Bronchial epithelial cell (primary cell): ENCODE data around the gene C8B. TPM values are rescaled to one million over a fixed set of nuclear protein-coding genes. Genes with fewer than 3 reads are reported as not detected.

Experiments used
- DNase-seq: peaks from one replicate; pipeline ENCODE4 v3.0.0-alpha.2; 2010; ENCODE audit warnings: low read depth
- FAIRE-seq: peaks from 2 replicates; lab custom pipeline; 2011; peaks lifted over from hg19 to GRCh38; lab: Jason Lieb, UNC
- H3K27me3 ChIP-seq: 2 replicates; pipeline ENCODE4 v1.5.1; 2011; ENCODE audit warnings: low read length; ENCODE audit not compliant: control insufficient read depth, insufficient read depth
- H3K36me3 ChIP-seq: 2 replicates; pipeline ENCODE4 v1.5.1; 2011; ENCODE audit warnings: low read length; ENCODE audit not compliant: control insufficient read depth, insufficient read depth
- H3K4me3 ChIP-seq: 2 replicates; pipeline ENCODE4 v1.5.1; 2011; ENCODE audit warnings: mild to moderate bottlenecking, low read depth, low read length, control low read depth
- CTCF ChIP-seq: IDR thresholded peaks from 2 replicates; pipeline ENCODE4 v1.5.1; 2011; ENCODE audit warnings: mild to moderate bottlenecking, moderate library complexity, low read length, control low read depth, inconsistent platforms; ENCODE audit not compliant: insufficient read depth, severe bottlenecking
- total RNA-seq: library from RNA; depleted of rRNA; stranded (reverse); fragments of >200 nt; gene quantifications from 2 replicates; pipeline ENCODE4 v1.2.1, GENCODE V29; 2014

The C8B gene
- total RNA-seq, 1 donor from 2014 or later: not detected

DNA sequence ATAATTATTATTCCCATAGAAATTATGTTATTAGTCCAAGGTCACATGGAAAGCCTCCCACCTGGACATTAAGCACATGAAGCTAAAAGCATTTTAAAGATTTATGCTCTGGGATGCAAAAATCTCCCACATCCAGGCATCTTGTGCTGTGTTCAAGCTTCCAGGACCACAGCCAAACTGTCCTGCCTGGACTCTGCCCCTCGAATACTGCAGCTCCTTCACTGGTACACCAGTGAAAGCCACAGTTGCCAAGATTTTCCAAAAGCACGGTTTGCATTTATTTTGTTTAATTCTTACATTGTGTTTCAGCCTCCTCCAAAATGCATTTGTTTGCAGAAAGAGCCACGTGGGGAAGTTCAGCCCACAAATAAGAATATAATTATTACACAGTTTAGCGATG, 38.6 kb downstream of the C8B start:
- Histone ChIP-seq H3K4me3 (no peak overlapping the region), H3K36me3 (no peaks in the 10 kb centered on the region), H3K27me3 (no peaks in the 10 kb centered on the region)
- DNase-seq (no peak), FAIRE-seq (no peak)
- TF ChIP-seq CTCF: no peak

GRCh38 chr1:56925193-56925592, 40.6 kb downstream of the C8B start:
- no peaks in the 10 kb centered on the region for H3K27me3 ChIP-seq
- no peaks in the 10 kb centered on the region for H3K36me3 ChIP-seq
- no peak for FAIRE-seq
- no peak for TF ChIP-seq CTCF
- no peak overlapping the region for H3K4me3 ChIP-seq
- DNase-seq: no peak

DNA sequence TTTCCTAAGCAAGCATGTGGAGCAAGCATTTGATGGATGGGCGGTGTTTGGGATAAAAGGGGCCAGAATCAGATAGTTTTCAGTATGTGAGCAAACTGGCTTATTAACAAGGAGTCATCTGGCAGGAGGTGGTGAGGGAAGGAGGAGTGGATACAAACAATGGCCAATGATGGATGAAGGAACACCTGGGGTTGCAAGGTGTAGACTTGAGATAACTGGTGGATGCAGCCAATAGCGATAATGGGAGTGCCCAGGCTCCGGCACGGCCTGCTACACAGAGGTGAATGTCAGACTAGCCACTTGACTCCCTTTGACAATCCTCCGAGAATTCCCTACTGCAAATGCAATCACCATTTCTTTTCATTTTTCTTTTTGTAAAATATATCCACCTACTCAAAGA, 41.7 kb downstream of the C8B start:
- FAIRE-seq (no peak), DNase-seq (no peak)
- Histone ChIP-seq H3K27me3 (no peaks in the 10 kb centered on the region), H3K36me3 (no peaks in the 10 kb centered on the region), H3K4me3 (no peak overlapping the region)
- TF ChIP-seq CTCF: no peak

GRCh38 chr1:56923201-56923600, 42.6 kb downstream of the C8B start:
- no peaks in the 10 kb centered on the region for H3K36me3 ChIP-seq
- H3K27me3 ChIP-seq: no peaks in the 10 kb centered on the region
- TF ChIP-seq CTCF: no peak
- DNase-seq (no peak), FAIRE-seq (no peak)
- no peak overlapping the region for H3K4me3 ChIP-seq

DNA sequence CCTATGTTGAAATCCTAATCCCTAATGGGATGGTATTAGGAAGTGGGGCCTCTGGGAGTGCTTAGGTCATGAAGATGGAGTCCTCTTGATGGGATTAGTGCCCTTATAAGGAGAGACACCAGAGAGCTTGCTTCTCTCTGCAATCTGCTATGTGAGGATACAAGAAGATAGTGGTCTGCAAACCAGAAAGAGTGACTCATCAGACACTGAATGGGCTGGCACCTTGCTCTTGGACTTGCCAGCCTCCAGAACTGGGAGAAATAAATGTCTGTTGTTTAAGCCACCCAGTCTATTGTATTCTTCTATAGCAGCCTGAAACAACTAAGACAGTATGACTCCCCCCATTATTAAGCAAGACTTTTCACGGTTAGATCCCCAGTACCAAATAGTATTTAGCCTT, 43.3 kb downstream of the C8B start:
- Histone ChIP-seq H3K36me3 (no peaks in the 10 kb centered on the region), H3K27me3 (no peaks in the 10 kb centered on the region), H3K4me3 (no peak overlapping the region)
- no peak for FAIRE-seq
- DNase-seq: no peak
- no peak for TF ChIP-seq CTCF

- no peak for FAIRE-seq
- Histone ChIP-seq H3K27me3 (no peaks in the 10 kb centered on the region), H3K4me3 (no peak overlapping the region), H3K36me3 (no peaks in the 10 kb centered on the region)
- no peak for DNase-seq
- no peak for TF ChIP-seq CTCF
These were observed 43.7 kb downstream of the C8B start for GRCh38 chr1:56922070-56922469.
